K562 (cell line): ENCODE measurements around the gene ENC1. TPM values are rescaled to one million over a fixed set of nuclear protein-coding genes. Genes with fewer than 3 reads are reported as not detected.
A peak's percentile ranks its signal among the peaks of the same experiment; 100 is the strongest.

ENCODE experiments used
- ATAC-seq: fragments of 200-7000 bp; cut with Tn5 transposase; 3 replicates; pipeline ENCODE4 v1.9.1; 2020; ENCODE audit warnings: moderate library complexity
- BruUV-seq: library from RNA; stranded (reverse); fragments of 400-500 nt; replicated peaks from 2 replicates; lab custom pipeline; 2021; lab: Mats Ljungman, UMichigan
- CTCF ChIA-PET: fragments of 300-600 bp; formaldehyde crosslinking; extraction: SDS; loops from one replicate; lab custom pipeline; 2021; ENCODE audit warnings: low intra/inter-chr PET ratio; lab: Yijun Ruan, JAX
- POLR2A ChIA-PET: fragments of 300-600, 350-650 bp; sonication (Branson Sonifier 250); formaldehyde crosslinking; extraction: SDS; loops from one replicate; lab custom pipeline; 2021; ENCODE audit warnings: antibody characterized with exemption, inconsistent platforms; lab: Yijun Ruan, JAX
- DNase-seq, 4 experiments: peaks; one replicate each; pipeline versions ENCODE4 v3.0.0 to v3.0.0-alpha.2; 2011 to 2018; ENCODE audit warnings: low spot score in 3 of 4, mixed read lengths in 3 of 4; ENCODE audit errors: extremely low read depth in 1 of 4
- FAIRE-seq: peaks from 2 replicates; lab custom pipeline; 2011; peaks lifted over from hg19 to GRCh38; lab: Jason Lieb, UNC
- H2AFZ ChIP-seq: 2 replicates; pipeline ENCODE4 v1.6.0; 2011; ENCODE audit warnings: low read depth, low read length, control low read depth, inconsistent platforms
- H3K27ac ChIP-seq: fragments of 200-600 bp; 3 replicates; pipeline ENCODE4 v1.8.0; 2011; ENCODE audit warnings: low read depth, mild to moderate bottlenecking, control low read depth, inconsistent platforms, low read length, moderate library complexity, mixed read lengths; ENCODE audit errors: extremely low read depth
- H3K27me3 ChIP-seq, 2 experiments: fragments of 300-600 bp in 1 of 2; 2 replicates in 1 of 2; 3 replicates in 1 of 2; pipeline versions ENCODE4 v1.6.0 to v1.8.0; 2011; ENCODE audit warnings: inconsistent platforms in 2 of 2, low read length in 2 of 2, mild to moderate bottlenecking in 1 of 2, mixed read lengths in 1 of 2, moderate library complexity in 1 of 2; ENCODE audit not compliant: control insufficient read depth in 2 of 2, insufficient read depth in 2 of 2
- H3K36me3 ChIP-seq: fragments of 300-600 bp; 3 replicates; pipeline ENCODE4 v1.8.0; 2011; ENCODE audit warnings: mild to moderate bottlenecking, low read length, inconsistent platforms; ENCODE audit not compliant: control insufficient read depth, insufficient read depth
- H3K4me1 ChIP-seq, 2 experiments: fragments of 200-600 bp in 1 of 2; replicated peaks in 1 of 2; 2 replicates in 1 of 2; 3 replicates in 1 of 2; pipeline versions ENCODE4 v1.5.1 to v1.8.0; 2011; ENCODE audit warnings: inconsistent platforms in 2 of 2, low read length in 2 of 2, mild to moderate bottlenecking in 1 of 2, mixed read lengths in 1 of 2, moderate library complexity in 1 of 2; ENCODE audit not compliant: control insufficient read depth in 2 of 2, insufficient read depth in 2 of 2
- H3K4me2 ChIP-seq: 2 replicates; pipeline ENCODE4 v1.6.1; 2011; ENCODE audit warnings: low read length, control low read depth, inconsistent platforms, mixed read lengths; ENCODE audit not compliant: insufficient read depth
- H3K4me3 ChIP-seq: fragments of 200-600 bp; sonication (generic), shearing (Covaris generic); 2 replicates; pipeline ENCODE4 v1.5.1; 2016; ENCODE audit warnings: control low read depth, inconsistent platforms
- H3K79me2 ChIP-seq: fragments of 200-600 bp; 3 replicates; pipeline ENCODE4 v1.8.0; 2011; ENCODE audit warnings: low read length, inconsistent platforms; ENCODE audit not compliant: control insufficient read depth, insufficient read depth
- H3K9ac ChIP-seq, 2 experiments: 2 replicates each; pipeline versions ENCODE4 v1.6.0 to v1.6.1; 2011; ENCODE audit warnings: low read depth in 2 of 2, low read length in 2 of 2, control low read depth in 1 of 2, inconsistent platforms in 1 of 2, mild to moderate bottlenecking in 1 of 2, mixed read lengths in 1 of 2; ENCODE audit not compliant: insufficient read depth in 1 of 2
- H3K9me1 ChIP-seq: one replicate; pipeline ENCODE4 v1.6.0; 2011; ENCODE audit warnings: inconsistent platforms, mild to moderate bottlenecking, low read length, moderate library complexity; ENCODE audit not compliant: control insufficient read depth, insufficient read depth
- H3K9me3 ChIP-seq: replicated peaks from 2 replicates; pipeline ENCODE4 v1.5.1; 2011; ENCODE audit warnings: low read depth, low read length, inconsistent platforms; ENCODE audit not compliant: control insufficient read depth, insufficient read depth
- H4K20me1 ChIP-seq: replicated peaks from 2 replicates; pipeline ENCODE4 v1.6.1; 2011; ENCODE audit warnings: low read length, inconsistent platforms, mixed read lengths; ENCODE audit not compliant: control insufficient read depth, insufficient read depth
- IRF2 ChIP-seq: sonication (generic); formaldehyde crosslinking; IDR thresholded peaks from 2 replicates; pipeline ENCODE4 v1.8.1; 2022; ENCODE audit warnings: mild to moderate bottlenecking, missing genetic modification reagents
- NFIC ChIP-seq: fragments of 450-650 bp; IDR thresholded peaks from 2 replicates; pipeline ENCODE4 v1.6.1; 2017; ENCODE audit warnings: mild to moderate bottlenecking, inconsistent platforms
- WGBS: fragments of 100-300 bp; shearing (Covaris generic); methylation state at CpG from one replicate; pipeline ENCODE4 v1.1.6; 2016; ENCODE audit warnings: low coverage, mixed read lengths; ENCODE audit not compliant: insufficient coverage; ENCODE audit errors: missing lambda C conversion rate; 5-methylcytosine and 5-hydroxymethylcytosine counted together
- in situ Hi-C: fragments of 300-500 bp; cut with MboI; formaldehyde crosslinking; loops from 4 replicates; pipeline ENCODE4 v1.15.0; 2018; ENCODE audit warnings: inconsistent platforms, mixed read lengths
- intact Hi-C: fragments of 100-400 bp; cut with micrococcal nuclease; formaldehyde crosslinking; loops from 2 replicates; pipeline ENCODE4 v1.14.2; 2022
- polyA plus RNA-seq, 8 experiments: library from polyadenylated mRNA; depleted of rRNA in 4 of 8; stranded (reverse) in 5 of 8; unstranded in 3 of 8; fragments of >200 nt; fragmentation: Nextera tagmentation in 2 of 8; fragmentation: Illumina TruSeq in 1 of 8; extraction: Ambion mirVana in 2 of 8; extraction: Trizol in 1 of 8; gene quantifications; 2 replicates each; pipeline versions ENCODE4 v1.2.1 to v1.2.3, GENCODE V29; 2011 to 2014; ENCODE audit warnings: inconsistent platforms in 1 of 8, missing spikeins in 1 of 8
- total RNA-seq, 7 experiments: library from RNA; depleted of rRNA in 6 of 7; stranded (reverse); fragments of >200 nt in 6 of 7; fragmentation: Illumina TruSeq in 2 of 7; extraction: Trizol in 2 of 7; gene quantifications; 2 replicates each; pipeline versions ENCODE4 v1.2.1 to v1.2.3, GENCODE V29; 2011 to 2021; ENCODE audit warnings: low replicate concordance in 1 of 7
- TF ChIP-seq, protein P1 (sequence below), 3 experiments: IDR thresholded peaks in 2 of 3; conservative IDR thresholded peaks in 1 of 3; 2 replicates each; pipeline ENCODE4 v1.5.1; 2011 to 2012; ENCODE audit warnings: low read length in 3 of 3, mild to moderate bottlenecking in 3 of 3, control low read depth in 2 of 3, improper control_type of control experiment in 1 of 3, inconsistent platforms in 1 of 3, low read depth in 1 of 3, mixed read lengths in 1 of 3, moderate library complexity in 1 of 3; ENCODE audit not compliant: insufficient read depth in 2 of 3
- TF ChIP-seq, protein P2 (sequence below): fragments of 200-600 bp; sonication (generic); IDR thresholded peaks from one replicate; pipeline ENCODE4 v1.6.1; 2012; ENCODE audit warnings: mild to moderate bottlenecking, low read depth, low read length, inconsistent platforms

The ENC1 gene
- total and polyA plus RNA-seq, 9 of the 15 experiments (the other 6 are each of a cell fraction or from before 2014, with no cell fraction given), result 0.17 to 3.2 (median 0.97) TPM

DNA sequence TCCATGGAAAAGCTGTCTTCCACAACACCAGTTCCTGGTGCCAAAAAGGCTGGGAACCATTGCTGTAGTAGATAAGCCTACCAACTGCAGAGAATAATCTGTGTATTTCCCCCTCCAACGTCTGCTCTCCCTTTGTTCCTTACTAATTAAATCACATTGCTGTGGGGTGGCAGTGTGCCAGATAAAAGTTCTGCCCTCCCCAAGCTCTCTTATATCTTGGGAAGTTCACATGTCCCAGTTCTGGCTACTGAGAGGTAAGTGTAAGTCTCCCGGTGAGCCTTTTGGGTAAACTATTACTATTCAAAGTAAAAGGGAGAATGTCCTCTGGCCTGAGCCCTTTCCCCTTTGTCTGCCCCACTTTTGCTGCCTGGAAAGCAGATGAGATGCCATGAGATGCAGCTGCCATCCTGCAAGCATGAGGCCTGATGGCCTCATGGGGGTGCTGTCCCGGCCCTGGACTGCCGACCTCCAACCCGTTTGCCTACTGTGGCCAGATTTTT lies 14.7 kb downstream of the ENC1 start:
- Histone ChIP-seq H3K9ac (no peak overlapping the region), H2AFZ (no peak overlapping the region), H3K27ac (no peak overlapping the region), H4K20me1 (no peaks in the 10 kb centered on the region), H3K4me3 (no peak overlapping the region), H3K79me2 (no peaks in the 10 kb centered on the region), H3K36me3 (no peaks in the 10 kb centered on the region), H3K9me3 (no peaks in the 10 kb centered on the region; the same call in 1 of the 2 replicates), H3K27me3 (peaks cover 4% of the 10 kb centered on the region in 2 experiments; a peak in 3 of 5 replicates), H3K4me1 (no peaks in the 10 kb centered on the region), H3K4me2 (no peak overlapping the region), H3K9me1 (no peaks in the 10 kb centered on the region)
- intact Hi-C loops (no loop called here), in situ Hi-C loops (loop anchor here (25.0 kb wide), 1 partner anchor 588 kb away; no protein-coding TSS in a partner anchor)
- TF ChIP-seq, protein P1, sequence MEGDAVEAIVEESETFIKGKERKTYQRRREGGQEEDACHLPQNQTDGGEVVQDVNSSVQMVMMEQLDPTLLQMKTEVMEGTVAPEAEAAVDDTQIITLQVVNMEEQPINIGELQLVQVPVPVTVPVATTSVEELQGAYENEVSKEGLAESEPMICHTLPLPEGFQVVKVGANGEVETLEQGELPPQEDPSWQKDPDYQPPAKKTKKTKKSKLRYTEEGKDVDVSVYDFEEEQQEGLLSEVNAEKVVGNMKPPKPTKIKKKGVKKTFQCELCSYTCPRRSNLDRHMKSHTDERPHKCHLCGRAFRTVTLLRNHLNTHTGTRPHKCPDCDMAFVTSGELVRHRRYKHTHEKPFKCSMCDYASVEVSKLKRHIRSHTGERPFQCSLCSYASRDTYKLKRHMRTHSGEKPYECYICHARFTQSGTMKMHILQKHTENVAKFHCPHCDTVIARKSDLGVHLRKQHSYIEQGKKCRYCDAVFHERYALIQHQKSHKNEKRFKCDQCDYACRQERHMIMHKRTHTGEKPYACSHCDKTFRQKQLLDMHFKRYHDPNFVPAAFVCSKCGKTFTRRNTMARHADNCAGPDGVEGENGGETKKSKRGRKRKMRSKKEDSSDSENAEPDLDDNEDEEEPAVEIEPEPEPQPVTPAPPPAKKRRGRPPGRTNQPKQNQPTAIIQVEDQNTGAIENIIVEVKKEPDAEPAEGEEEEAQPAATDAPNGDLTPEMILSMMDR (IDR thresholded peaks at IDR 0.05 in 2 of 3, conservative IDR thresholded peaks at IDR 0.05 in 1 of 3; ENCODE audit: insufficient read depth in 2 of 3, low read depth in 1 of 3, low read length in 3 of 3), result peak in 2 of 3 experiments; percentile 14 to 36; a peak in 3 of 6 replicates
- TF ChIP-seq, protein P2, sequence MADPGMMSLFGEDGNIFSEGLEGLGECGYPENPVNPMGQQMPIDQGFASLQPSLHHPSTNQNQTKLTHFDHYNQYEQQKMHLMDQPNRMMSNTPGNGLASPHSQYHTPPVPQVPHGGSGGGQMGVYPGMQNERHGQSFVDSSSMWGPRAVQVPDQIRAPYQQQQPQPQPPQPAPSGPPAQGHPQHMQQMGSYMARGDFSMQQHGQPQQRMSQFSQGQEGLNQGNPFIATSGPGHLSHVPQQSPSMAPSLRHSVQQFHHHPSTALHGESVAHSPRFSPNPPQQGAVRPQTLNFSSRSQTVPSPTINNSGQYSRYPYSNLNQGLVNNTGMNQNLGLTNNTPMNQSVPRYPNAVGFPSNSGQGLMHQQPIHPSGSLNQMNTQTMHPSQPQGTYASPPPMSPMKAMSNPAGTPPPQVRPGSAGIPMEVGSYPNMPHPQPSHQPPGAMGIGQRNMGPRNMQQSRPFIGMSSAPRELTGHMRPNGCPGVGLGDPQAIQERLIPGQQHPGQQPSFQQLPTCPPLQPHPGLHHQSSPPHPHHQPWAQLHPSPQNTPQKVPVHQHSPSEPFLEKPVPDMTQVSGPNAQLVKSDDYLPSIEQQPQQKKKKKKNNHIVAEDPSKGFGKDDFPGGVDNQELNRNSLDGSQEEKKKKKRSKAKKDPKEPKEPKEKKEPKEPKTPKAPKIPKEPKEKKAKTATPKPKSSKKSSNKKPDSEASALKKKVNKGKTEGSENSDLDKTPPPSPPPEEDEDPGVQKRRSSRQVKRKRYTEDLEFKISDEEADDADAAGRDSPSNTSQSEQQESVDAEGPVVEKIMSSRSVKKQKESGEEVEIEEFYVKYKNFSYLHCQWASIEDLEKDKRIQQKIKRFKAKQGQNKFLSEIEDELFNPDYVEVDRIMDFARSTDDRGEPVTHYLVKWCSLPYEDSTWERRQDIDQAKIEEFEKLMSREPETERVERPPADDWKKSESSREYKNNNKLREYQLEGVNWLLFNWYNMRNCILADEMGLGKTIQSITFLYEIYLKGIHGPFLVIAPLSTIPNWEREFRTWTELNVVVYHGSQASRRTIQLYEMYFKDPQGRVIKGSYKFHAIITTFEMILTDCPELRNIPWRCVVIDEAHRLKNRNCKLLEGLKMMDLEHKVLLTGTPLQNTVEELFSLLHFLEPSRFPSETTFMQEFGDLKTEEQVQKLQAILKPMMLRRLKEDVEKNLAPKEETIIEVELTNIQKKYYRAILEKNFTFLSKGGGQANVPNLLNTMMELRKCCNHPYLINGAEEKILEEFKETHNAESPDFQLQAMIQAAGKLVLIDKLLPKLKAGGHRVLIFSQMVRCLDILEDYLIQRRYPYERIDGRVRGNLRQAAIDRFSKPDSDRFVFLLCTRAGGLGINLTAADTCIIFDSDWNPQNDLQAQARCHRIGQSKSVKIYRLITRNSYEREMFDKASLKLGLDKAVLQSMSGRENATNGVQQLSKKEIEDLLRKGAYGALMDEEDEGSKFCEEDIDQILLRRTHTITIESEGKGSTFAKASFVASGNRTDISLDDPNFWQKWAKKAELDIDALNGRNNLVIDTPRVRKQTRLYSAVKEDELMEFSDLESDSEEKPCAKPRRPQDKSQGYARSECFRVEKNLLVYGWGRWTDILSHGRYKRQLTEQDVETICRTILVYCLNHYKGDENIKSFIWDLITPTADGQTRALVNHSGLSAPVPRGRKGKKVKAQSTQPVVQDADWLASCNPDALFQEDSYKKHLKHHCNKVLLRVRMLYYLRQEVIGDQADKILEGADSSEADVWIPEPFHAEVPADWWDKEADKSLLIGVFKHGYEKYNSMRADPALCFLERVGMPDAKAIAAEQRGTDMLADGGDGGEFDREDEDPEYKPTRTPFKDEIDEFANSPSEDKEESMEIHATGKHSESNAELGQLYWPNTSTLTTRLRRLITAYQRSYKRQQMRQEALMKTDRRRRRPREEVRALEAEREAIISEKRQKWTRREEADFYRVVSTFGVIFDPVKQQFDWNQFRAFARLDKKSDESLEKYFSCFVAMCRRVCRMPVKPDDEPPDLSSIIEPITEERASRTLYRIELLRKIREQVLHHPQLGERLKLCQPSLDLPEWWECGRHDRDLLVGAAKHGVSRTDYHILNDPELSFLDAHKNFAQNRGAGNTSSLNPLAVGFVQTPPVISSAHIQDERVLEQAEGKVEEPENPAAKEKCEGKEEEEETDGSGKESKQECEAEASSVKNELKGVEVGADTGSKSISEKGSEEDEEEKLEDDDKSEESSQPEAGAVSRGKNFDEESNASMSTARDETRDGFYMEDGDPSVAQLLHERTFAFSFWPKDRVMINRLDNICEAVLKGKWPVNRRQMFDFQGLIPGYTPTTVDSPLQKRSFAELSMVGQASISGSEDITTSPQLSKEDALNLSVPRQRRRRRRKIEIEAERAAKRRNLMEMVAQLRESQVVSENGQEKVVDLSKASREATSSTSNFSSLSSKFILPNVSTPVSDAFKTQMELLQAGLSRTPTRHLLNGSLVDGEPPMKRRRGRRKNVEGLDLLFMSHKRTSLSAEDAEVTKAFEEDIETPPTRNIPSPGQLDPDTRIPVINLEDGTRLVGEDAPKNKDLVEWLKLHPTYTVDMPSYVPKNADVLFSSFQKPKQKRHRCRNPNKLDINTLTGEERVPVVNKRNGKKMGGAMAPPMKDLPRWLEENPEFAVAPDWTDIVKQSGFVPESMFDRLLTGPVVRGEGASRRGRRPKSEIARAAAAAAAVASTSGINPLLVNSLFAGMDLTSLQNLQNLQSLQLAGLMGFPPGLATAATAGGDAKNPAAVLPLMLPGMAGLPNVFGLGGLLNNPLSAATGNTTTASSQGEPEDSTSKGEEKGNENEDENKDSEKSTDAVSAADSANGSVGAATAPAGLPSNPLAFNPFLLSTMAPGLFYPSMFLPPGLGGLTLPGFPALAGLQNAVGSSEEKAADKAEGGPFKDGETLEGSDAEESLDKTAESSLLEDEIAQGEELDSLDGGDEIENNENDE, result no peak
- TF ChIP-seq IRF2 (no peak), NFIC (0 out of 2 replicates have a peak, but pooled peaks have one; percentile 28)
- FAIRE-seq (no peak), ATAC-seq (no peak), DNase-seq (no peak)
- WGBS, result 3% methylated on average over 5 of the region's 5 CpGs
- no TSS peak for BruUV-seq
- POLR2A ChIA-PET, result interaction anchor here (0.6 kb wide), 2 partner anchors 11 to 33 kb away, joined by 3 to 4 read pairs; no protein-coding TSS in a partner anchor
- CTCF ChIA-PET, result no interaction called here
